K562 (cell line): Measurements from ENCODE around the gene NR2F6. TPM values are rescaled to one million over a fixed set of nuclear protein-coding genes. Genes with fewer than 3 reads are reported as not detected.

Source experiments
- CCNT2 ChIP-seq: IDR thresholded peaks from 2 replicates; pipeline ENCODE4 v1.6.1; 2011; ENCODE audit warnings: borderline replicate concordance, low read depth, mild to moderate bottlenecking, moderate library complexity, mixed read lengths, low read length; ENCODE audit not compliant: insufficient read length; ENCODE audit errors: extremely low read depth
- HDGF ChIP-seq: fragments of 450-650 bp; IDR thresholded peaks from 2 replicates; pipeline ENCODE4 v1.6.1; 2016
- MCM2 ChIP-seq: fragments of 450-650 bp; IDR thresholded peaks from 2 replicates; pipeline ENCODE4 v1.6.1; 2017; ENCODE audit warnings: low read depth, mild to moderate bottlenecking
- POLR2G ChIP-seq: fragments of 200-400 bp; formaldehyde crosslinking; IDR thresholded peaks from 2 replicates; pipeline ENCODE4 v1.6.1; 2017; ENCODE audit warnings: low read depth, mild to moderate bottlenecking, antibody characterized with exemption, low read length, moderate library complexity
- POLR2H ChIP-seq: IDR thresholded peaks from 2 replicates; pipeline ENCODE4 v1.6.1; 2016; ENCODE audit warnings: missing genetic modification characterization, low read depth, mild to moderate bottlenecking, control low read depth, missing compliant biosample characterization, moderate library complexity
- RBFOX2 ChIP-seq: fragments of 200-400 bp; formaldehyde crosslinking; IDR thresholded peaks from 2 replicates; pipeline ENCODE4 v1.6.1; 2017; ENCODE audit warnings: low read depth, mild to moderate bottlenecking, low read length, moderate library complexity
- SRSF3 ChIP-seq: fragments of 200-400 bp; formaldehyde crosslinking; IDR thresholded peaks from 2 replicates; pipeline ENCODE4 v1.6.1; 2016; ENCODE audit warnings: mild to moderate bottlenecking, low read length, moderate library complexity; ENCODE audit not compliant: insufficient read depth
- STAT5B ChIP-seq: fragments of 250-450 bp; sonication (Bioruptor Pico); IDR thresholded peaks from 2 replicates; pipeline ENCODE4 v1.8.0; 2021; ENCODE audit warnings: mild to moderate bottlenecking, inconsistent platforms
- ZNF124 ChIP-seq: sonication (generic); formaldehyde crosslinking; IDR thresholded peaks from 2 replicates; pipeline ENCODE4 v1.8.1; 2022; ENCODE audit warnings: missing genetic modification reagents
- ZNF668 ChIP-seq: fragments of 250-450 bp; sonication (Bioruptor Pico); IDR thresholded peaks from 2 replicates; pipeline ENCODE4 v1.8.0; 2022; ENCODE audit warnings: mild to moderate bottlenecking, inconsistent platforms
- polyA plus RNA-seq, 8 experiments: library from polyadenylated mRNA; depleted of rRNA in 4 of 8; stranded (reverse) in 5 of 8; unstranded in 3 of 8; fragments of >200 nt; fragmentation: Nextera tagmentation in 2 of 8; fragmentation: Illumina TruSeq in 1 of 8; extraction: Ambion mirVana in 2 of 8; extraction: Trizol in 1 of 8; gene quantifications; 2 replicates each; pipeline versions ENCODE4 v1.2.1 to v1.2.3, GENCODE V29; 2011 to 2014; ENCODE audit warnings: inconsistent platforms in 1 of 8, missing spikeins in 1 of 8
- total RNA-seq, 7 experiments: library from RNA; depleted of rRNA in 6 of 7; stranded (reverse); fragments of >200 nt in 6 of 7; fragmentation: Illumina TruSeq in 2 of 7; extraction: Trizol in 2 of 7; gene quantifications; 2 replicates each; pipeline versions ENCODE4 v1.2.1 to v1.2.3, GENCODE V29; 2011 to 2021; ENCODE audit warnings: low replicate concordance in 1 of 7
- TF ChIP-seq, protein P1 (sequence below), 2 experiments: IDR thresholded peaks; 2 replicates each; pipeline ENCODE4 v1.6.1; 2011; ENCODE audit warnings: borderline replicate concordance in 1 of 2, control low read depth in 1 of 2, low read depth in 1 of 2, low read length in 1 of 2, mild to moderate bottlenecking in 1 of 2, mixed read lengths in 1 of 2, moderate library complexity in 1 of 2; ENCODE audit not compliant: insufficient read depth in 1 of 2, insufficient read length in 1 of 2, poor library complexity in 1 of 2, severe bottlenecking in 1 of 2; ENCODE audit errors: extremely low read depth in 1 of 2
- TF ChIP-seq, protein P2 (sequence below): IDR thresholded peaks from 2 replicates; pipeline ENCODE4 v1.6.1; 2011; ENCODE audit warnings: borderline replicate concordance, low read depth, mild to moderate bottlenecking, moderate library complexity, low read length; ENCODE audit not compliant: insufficient read depth, poor library complexity, severe bottlenecking
- TF ChIP-seq, protein P3 (sequence below): fragments of 150-350 bp; conservative IDR thresholded peaks from 2 replicates; pipeline ENCODE4 v1.6.1; 2014; ENCODE audit warnings: low read length
- TF ChIP-seq, protein P4 (sequence below): fragments of 450-650 bp; IDR thresholded peaks from 2 replicates; pipeline ENCODE4 v1.6.1; 2018; ENCODE audit warnings: mild to moderate bottlenecking, low read depth; ENCODE audit not compliant: partially characterized antibody
- TF ChIP-seq, protein P5 (sequence below): sonication (generic); formaldehyde crosslinking; IDR thresholded peaks from 2 replicates; pipeline ENCODE4 v1.8.0; 2022; ENCODE audit warnings: mild to moderate bottlenecking, missing genetic modification reagents

The NR2F6 gene
- total and polyA plus RNA-seq, 9 of the 15 experiments (the other 6 are each of a cell fraction or from before 2014, with no cell fraction given), result 0.76 to 97.5 (median 18.8) TPM

DNA sequence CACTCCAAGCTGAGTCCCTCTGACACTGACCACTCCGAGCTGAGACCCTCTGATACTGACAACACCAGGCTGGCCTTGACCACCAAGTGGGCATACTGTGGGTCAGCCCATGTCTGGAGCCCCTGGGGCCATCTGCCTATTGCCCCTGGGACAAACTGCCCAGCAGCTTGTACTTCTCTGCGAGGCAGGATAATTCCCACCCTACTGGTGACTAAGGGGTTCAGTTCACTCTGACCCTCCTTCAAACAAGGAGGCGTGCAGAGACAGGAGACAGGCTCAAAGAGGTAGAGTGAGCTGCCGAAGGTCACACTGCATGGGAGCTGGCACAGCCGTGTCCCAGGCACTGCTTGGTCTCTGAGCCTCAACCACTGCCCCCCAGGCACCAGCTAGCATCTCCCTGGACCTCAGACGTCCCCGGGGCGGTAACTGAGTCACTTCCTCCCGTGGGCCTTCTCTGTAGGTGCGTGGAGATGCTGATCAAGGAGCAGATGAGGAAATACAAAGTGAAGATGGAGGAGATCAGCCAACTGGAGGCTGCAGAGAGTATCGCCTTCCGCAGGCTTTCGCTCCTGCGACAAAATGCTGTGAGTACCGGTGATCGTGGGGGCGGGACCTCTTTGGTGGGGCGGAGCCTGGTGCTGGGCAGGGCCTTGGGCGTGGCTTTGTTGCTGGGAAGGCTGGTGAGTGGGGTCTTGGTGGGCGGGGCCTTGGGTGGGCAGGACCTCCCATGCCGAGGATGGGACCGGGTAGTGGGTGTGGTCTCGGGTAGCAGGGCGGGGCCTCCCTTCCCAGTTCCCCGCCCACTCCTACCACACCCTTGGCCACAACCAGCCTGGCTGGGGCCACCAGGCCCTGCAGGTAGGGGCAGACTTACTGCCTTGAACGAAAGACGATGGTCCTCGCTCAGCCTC is 36.3 kb downstream of the NR2F6 start (continued):
- TF ChIP-seq, protein P1, sequence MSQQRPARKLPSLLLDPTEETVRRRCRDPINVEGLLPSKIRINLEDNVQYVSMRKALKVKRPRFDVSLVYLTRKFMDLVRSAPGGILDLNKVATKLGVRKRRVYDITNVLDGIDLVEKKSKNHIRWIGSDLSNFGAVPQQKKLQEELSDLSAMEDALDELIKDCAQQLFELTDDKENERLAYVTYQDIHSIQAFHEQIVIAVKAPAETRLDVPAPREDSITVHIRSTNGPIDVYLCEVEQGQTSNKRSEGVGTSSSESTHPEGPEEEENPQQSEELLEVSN (IDR thresholded peaks at IDR 0.05; ENCODE audit: borderline replicate concordance in 1 of 2, extremely low read depth in 1 of 2, insufficient read depth in 1 of 2, insufficient read length in 1 of 2, low read depth in 1 of 2, low read length in 1 of 2, poor library complexity in 1 of 2, severe bottlenecking in 1 of 2), result peak in 1 of 2 experiments; percentile 24
- TF ChIP-seq CCNT2 (peak; percentile 35), ZNF124 (0 out of 2 replicates have a peak, but pooled peaks have one; percentile 55), POLR2G (peak; percentile 32; the same call in 1 of the 2 replicates), HDGF (0 out of 2 replicates have a peak, but pooled peaks have one; percentile 17), POLR2H (tag) (no peak), RBFOX2 (peak; percentile 32; the same call in 1 of the 2 replicates), SRSF3 (no peak), ZNF668 (CRISPR knock-in tag) (no peak), MCM2 (no peak), STAT5B (CRISPR knock-in tag) (no peak)
- TF ChIP-seq, protein P2, sequence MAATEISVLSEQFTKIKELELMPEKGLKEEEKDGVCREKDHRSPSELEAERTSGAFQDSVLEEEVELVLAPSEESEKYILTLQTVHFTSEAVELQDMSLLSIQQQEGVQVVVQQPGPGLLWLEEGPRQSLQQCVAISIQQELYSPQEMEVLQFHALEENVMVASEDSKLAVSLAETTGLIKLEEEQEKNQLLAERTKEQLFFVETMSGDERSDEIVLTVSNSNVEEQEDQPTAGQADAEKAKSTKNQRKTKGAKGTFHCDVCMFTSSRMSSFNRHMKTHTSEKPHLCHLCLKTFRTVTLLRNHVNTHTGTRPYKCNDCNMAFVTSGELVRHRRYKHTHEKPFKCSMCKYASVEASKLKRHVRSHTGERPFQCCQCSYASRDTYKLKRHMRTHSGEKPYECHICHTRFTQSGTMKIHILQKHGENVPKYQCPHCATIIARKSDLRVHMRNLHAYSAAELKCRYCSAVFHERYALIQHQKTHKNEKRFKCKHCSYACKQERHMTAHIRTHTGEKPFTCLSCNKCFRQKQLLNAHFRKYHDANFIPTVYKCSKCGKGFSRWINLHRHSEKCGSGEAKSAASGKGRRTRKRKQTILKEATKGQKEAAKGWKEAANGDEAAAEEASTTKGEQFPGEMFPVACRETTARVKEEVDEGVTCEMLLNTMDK, result peak; percentile 1
- TF ChIP-seq, protein P3, sequence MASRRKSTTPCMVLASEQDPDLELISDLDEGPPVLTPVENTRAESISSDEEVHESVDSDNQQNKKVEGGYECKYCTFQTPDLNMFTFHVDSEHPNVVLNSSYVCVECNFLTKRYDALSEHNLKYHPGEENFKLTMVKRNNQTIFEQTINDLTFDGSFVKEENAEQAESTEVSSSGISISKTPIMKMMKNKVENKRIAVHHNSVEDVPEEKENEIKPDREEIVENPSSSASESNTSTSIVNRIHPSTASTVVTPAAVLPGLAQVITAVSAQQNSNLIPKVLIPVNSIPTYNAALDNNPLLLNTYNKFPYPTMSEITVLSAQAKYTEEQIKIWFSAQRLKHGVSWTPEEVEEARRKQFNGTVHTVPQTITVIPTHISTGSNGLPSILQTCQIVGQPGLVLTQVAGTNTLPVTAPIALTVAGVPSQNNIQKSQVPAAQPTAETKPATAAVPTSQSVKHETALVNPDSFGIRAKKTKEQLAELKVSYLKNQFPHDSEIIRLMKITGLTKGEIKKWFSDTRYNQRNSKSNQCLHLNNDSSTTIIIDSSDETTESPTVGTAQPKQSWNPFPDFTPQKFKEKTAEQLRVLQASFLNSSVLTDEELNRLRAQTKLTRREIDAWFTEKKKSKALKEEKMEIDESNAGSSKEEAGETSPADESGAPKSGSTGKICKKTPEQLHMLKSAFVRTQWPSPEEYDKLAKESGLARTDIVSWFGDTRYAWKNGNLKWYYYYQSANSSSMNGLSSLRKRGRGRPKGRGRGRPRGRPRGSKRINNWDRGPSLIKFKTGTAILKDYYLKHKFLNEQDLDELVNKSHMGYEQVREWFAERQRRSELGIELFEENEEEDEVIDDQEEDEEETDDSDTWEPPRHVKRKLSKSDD, result no peak
- TF ChIP-seq, protein P4, sequence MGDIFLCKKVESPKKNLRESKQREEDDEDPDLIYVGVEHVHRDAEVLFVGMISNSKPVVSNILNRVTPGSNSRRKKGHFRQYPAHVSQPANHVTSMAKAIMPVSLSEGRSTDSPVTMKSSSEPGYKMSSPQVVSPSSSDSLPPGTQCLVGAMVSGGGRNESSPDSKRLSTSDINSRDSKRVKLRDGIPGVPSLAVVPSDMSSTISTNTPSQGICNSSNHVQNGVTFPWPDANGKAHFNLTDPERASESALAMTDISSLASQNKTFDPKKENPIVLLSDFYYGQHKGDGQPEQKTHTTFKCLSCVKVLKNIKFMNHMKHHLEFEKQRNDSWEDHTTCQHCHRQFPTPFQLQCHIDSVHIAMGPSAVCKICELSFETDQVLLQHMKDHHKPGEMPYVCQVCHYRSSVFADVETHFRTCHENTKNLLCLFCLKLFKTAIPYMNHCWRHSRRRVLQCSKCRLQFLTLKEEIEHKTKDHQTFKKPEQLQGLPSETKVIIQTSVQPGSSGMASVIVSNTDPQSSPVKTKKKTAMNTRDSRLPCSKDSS, result no peak
- TF ChIP-seq, protein P5, sequence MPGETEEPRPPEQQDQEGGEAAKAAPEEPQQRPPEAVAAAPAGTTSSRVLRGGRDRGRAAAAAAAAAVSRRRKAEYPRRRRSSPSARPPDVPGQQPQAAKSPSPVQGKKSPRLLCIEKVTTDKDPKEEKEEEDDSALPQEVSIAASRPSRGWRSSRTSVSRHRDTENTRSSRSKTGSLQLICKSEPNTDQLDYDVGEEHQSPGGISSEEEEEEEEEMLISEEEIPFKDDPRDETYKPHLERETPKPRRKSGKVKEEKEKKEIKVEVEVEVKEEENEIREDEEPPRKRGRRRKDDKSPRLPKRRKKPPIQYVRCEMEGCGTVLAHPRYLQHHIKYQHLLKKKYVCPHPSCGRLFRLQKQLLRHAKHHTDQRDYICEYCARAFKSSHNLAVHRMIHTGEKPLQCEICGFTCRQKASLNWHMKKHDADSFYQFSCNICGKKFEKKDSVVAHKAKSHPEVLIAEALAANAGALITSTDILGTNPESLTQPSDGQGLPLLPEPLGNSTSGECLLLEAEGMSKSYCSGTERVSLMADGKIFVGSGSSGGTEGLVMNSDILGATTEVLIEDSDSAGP (CRISPR knock-in tag), result peak; percentile 55; the same call in 1 of the 2 replicates
